H1 (cell line): ENCODE data around the gene MYLK.

Source experiments
- CHD1 ChIP-seq: IDR thresholded peaks from 2 replicates; pipeline ENCODE4 v1.6.1; 2012; ENCODE audit warnings: low read depth, low read length, improper control_type of control experiment
- CHD2 ChIP-seq: IDR thresholded peaks from 2 replicates; pipeline ENCODE4 v1.6.1; 2012; ENCODE audit warnings: low read length, improper control_type of control experiment
- EGR1 ChIP-seq: IDR thresholded peaks from 2 replicates; pipeline ENCODE4 v1.6.1; 2011; ENCODE audit warnings: low read depth, low read length, borderline replicate concordance
- EP300 ChIP-seq, 2 experiments: IDR thresholded peaks; 1 replicate in 1 of 2; 2 replicates in 1 of 2; pipeline ENCODE4 v1.6.1; 2011 to 2012; ENCODE audit warnings: low read depth in 2 of 2, low read length in 2 of 2, mild to moderate bottlenecking in 2 of 2, borderline replicate concordance in 1 of 2, inconsistent platforms in 1 of 2, moderate library complexity in 1 of 2
- POLR2A ChIP-seq, 2 experiments: IDR thresholded peaks; 1 replicate in 1 of 2; 2 replicates in 1 of 2; pipeline ENCODE4 v1.6.1; 2011; ENCODE audit warnings: low read depth in 2 of 2, low read length in 2 of 2, mild to moderate bottlenecking in 2 of 2; ENCODE audit errors: control extremely low read depth in 1 of 2
- SP1 ChIP-seq: IDR thresholded peaks from 2 replicates; pipeline ENCODE4 v1.6.1; 2011; ENCODE audit warnings: low read depth, low read length
- TF ChIP-seq, protein P1 (sequence below): IDR thresholded peaks from 2 replicates; pipeline ENCODE4 v1.6.1; 2012; ENCODE audit warnings: inconsistent platforms
- TF ChIP-seq, protein P2 (sequence below): IDR thresholded peaks from 2 replicates; pipeline ENCODE4 v1.6.1; 2011; ENCODE audit warnings: low read length, improper control_type of control experiment

DNA sequence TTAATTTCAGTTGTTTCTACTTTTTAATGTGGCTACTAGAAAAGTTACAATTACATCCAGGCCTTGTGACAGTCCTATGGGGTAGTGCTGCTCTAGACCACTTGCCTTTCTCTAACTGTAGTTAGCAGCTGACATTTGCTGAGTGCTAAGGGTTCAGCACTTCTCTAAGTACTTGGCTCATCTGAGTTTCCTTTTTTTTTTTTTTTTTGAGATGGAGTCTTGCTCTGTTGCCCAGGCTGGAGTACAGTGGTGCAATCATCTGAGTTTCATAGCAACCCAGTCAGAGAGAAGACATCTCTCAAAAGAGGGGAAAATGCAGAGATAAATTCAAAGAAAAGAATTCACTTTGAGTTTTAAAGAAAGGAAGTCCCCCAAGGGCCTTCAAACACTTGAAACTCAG lies 130.8 kb downstream of the MYLK start:
- TF ChIP-seq CHD1, result no peak
- no peak for TF ChIP-seq CHD2
- no peak for TF ChIP-seq EP300 (IDR thresholded peaks at IDR 0.05; ENCODE audit: borderline replicate concordance in 1 of 2, low read depth in 2 of 2, low read length in 2 of 2)
- no peak for TF ChIP-seq EGR1
- TF ChIP-seq, protein P1, sequence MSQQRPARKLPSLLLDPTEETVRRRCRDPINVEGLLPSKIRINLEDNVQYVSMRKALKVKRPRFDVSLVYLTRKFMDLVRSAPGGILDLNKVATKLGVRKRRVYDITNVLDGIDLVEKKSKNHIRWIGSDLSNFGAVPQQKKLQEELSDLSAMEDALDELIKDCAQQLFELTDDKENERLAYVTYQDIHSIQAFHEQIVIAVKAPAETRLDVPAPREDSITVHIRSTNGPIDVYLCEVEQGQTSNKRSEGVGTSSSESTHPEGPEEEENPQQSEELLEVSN, result no peak
- TF ChIP-seq SP1, result no peak
- TF ChIP-seq, protein P2, sequence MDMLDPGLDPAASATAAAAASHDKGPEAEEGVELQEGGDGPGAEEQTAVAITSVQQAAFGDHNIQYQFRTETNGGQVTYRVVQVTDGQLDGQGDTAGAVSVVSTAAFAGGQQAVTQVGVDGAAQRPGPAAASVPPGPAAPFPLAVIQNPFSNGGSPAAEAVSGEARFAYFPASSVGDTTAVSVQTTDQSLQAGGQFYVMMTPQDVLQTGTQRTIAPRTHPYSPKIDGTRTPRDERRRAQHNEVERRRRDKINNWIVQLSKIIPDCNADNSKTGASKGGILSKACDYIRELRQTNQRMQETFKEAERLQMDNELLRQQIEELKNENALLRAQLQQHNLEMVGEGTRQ, result no peak
- TF ChIP-seq POLR2A (IDR thresholded peaks at IDR 0.05; ENCODE audit: control extremely low read depth in 1 of 2, low read depth in 2 of 2, low read length in 2 of 2), result no peak
